SU-DHL-6 (cell line): ENCODE results near the gene SAFB2.
"Not testable (repeated sequence)": the region's sequence is repeated elsewhere in the genome, so short reads cannot be mapped to it uniquely, and the experiment has no call there.

Experiments
- H2AFZ ChIP-seq: fragments of 200-600 bp; sonication (generic); 2 replicates; pipeline ENCODE4 v1.6.1; 2014; ENCODE audit warnings: low read depth, mild to moderate bottlenecking, moderate library complexity, mixed read lengths, antibody characterized with exemption, low read length; ENCODE audit not compliant: severe bottlenecking
- H3F3A ChIP-seq: fragments of 200-600 bp; shearing (Covaris generic); 2 replicates; pipeline ENCODE4 v1.6.0; 2016; ENCODE audit warnings: antibody characterized with exemption, mild to moderate bottlenecking; ENCODE audit not compliant: insufficient read depth
- H3K27ac ChIP-seq: fragments of 200-600 bp; sonication (generic); 2 replicates; pipeline ENCODE4 v1.5.1; 2016; ENCODE audit warnings: low read depth, mild to moderate bottlenecking, low read length, moderate library complexity, mixed read lengths
- H3K27me3 ChIP-seq: fragments of 200-600 bp; sonication (generic), shearing (Covaris generic); 2 replicates; pipeline ENCODE4 v1.6.0; 2014; ENCODE audit warnings: mild to moderate bottlenecking, low read length
- H3K36me3 ChIP-seq: fragments of 200-600 bp; sonication (generic); 2 replicates; pipeline ENCODE4 v1.6.1; 2014; ENCODE audit warnings: mild to moderate bottlenecking, low read length, mixed read lengths
- H3K4me2 ChIP-seq: fragments of 300-600, 200-600 bp; shearing (Covaris generic), sonication (generic); 2 replicates; pipeline ENCODE4 v1.6.0; 2014; ENCODE audit warnings: low read length, low read depth, mild to moderate bottlenecking; ENCODE audit not compliant: poor library complexity, severe bottlenecking
- H3K4me3 ChIP-seq: fragments of 200-600 bp; sonication (generic); 2 replicates; pipeline ENCODE4 v1.5.1; 2014; ENCODE audit warnings: antibody characterized with exemption, low read length, mild to moderate bottlenecking, mixed read lengths; ENCODE audit not compliant: insufficient read depth, poor library complexity, severe bottlenecking
- H3K79me2 ChIP-seq: fragments of 200-600 bp; sonication (generic); 2 replicates; pipeline ENCODE4 v1.6.1; 2014; ENCODE audit warnings: mild to moderate bottlenecking, low read length, moderate library complexity; ENCODE audit not compliant: insufficient read depth
- H3K9ac ChIP-seq: fragments of 200-600 bp; sonication (generic); 2 replicates; pipeline ENCODE4 v1.7.0; 2014; ENCODE audit warnings: mild to moderate bottlenecking, low read length
- H3K9me2 ChIP-seq: fragments of 200-600 bp; sonication (generic); replicated peaks from 2 replicates; pipeline ENCODE4 v1.6.1; 2014; ENCODE audit warnings: low read length; ENCODE audit not compliant: insufficient read depth
- H3K9me3 ChIP-seq: fragments of 200-600 bp; sonication (generic); 2 replicates; pipeline ENCODE4 v1.6.1; 2014; ENCODE audit warnings: low read length, mixed read lengths; ENCODE audit not compliant: insufficient read depth
- H4K20me1 ChIP-seq: fragments of 200-600 bp; sonication (generic); 2 replicates; pipeline ENCODE4 v1.6.1; 2014; ENCODE audit warnings: low read depth, mild to moderate bottlenecking, antibody characterized with exemption, low read length, moderate library complexity, mixed read lengths
- CTCF ChIP-seq: fragments of 200-600 bp; sonication (generic); IDR thresholded peaks from one replicate; pipeline ENCODE4 v1.5.1; 2017; ENCODE audit warnings: antibody characterized with exemption, mild to moderate bottlenecking, low read length, moderate library complexity; ENCODE audit not compliant: insufficient read depth, poor library complexity, severe bottlenecking
- EZH2phosphoT487 ChIP-seq: fragments of 200-600 bp; sonication (generic), shearing (Covaris generic); conservative IDR thresholded peaks from 2 replicates; pipeline ENCODE4 v1.6.1; 2018; ENCODE audit warnings: mild to moderate bottlenecking, antibody characterized with exemption, low read length, moderate library complexity, mixed read lengths

The SAFB2 gene

GRCh38 chr19:5609881-5610448 is 12.6 kb downstream of the SAFB2 start:
- no peak overlapping the region for H3K4me2 ChIP-seq
- H3K9me3 ChIP-seq: no peaks in the 10 kb centered on the region
- no peak for TF ChIP-seq CTCF
- no peak for TF ChIP-seq EZH2phosphoT487
- no peaks in the 10 kb centered on the region for H3K9me2 ChIP-seq
- no peaks in the 10 kb centered on the region; the same call in 1 of the 2 replicates for H4K20me1 ChIP-seq
- peaks cover 29% of the 10 kb centered on the region for H3K36me3 ChIP-seq
- H3K27ac ChIP-seq: no peak overlapping the region
- H2AFZ ChIP-seq: no peak overlapping the region
- no peak overlapping the region for H3K9ac ChIP-seq
- no peak overlapping the region for H3K4me3 ChIP-seq
- peaks cover 31% of the 10 kb centered on the region for H3K79me2 ChIP-seq
- no peaks in the 10 kb centered on the region for H3F3A ChIP-seq
- H3K27me3 ChIP-seq: no peaks in the 10 kb centered on the region

DNA sequence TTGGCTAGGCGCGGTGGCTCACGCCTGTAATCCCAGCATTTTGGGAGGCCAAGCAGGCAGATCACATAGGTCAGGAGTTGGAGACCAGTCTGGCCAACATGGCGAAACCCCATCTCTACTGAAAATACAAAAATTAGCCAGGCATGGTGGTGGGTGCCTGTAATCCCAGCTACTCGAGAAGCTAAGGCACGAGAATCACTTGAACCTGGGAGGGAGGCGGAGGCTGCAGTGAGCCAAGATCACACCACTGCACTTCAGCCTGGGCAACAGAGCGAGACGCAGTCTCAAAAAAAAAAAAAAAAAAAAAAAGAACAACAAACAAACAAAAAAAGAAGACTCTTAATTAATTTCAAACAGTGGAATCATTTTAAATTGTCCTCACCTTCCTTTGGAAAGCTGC is 13.8 kb downstream of the SAFB2 start:
- not testable (repeated sequence) for H3K27ac ChIP-seq, H3K27me3 ChIP-seq, H3K9ac ChIP-seq, H4K20me1 ChIP-seq, H3K4me3 ChIP-seq, H3F3A ChIP-seq, H3K9me2 ChIP-seq, H2AFZ ChIP-seq, H3K9me3 ChIP-seq, H3K4me2 ChIP-seq
- H3K79me2 ChIP-seq: peaks cover 31% of the 10 kb centered on the region
- H3K36me3 ChIP-seq: peaks cover 29% of the 10 kb centered on the region

DNA sequence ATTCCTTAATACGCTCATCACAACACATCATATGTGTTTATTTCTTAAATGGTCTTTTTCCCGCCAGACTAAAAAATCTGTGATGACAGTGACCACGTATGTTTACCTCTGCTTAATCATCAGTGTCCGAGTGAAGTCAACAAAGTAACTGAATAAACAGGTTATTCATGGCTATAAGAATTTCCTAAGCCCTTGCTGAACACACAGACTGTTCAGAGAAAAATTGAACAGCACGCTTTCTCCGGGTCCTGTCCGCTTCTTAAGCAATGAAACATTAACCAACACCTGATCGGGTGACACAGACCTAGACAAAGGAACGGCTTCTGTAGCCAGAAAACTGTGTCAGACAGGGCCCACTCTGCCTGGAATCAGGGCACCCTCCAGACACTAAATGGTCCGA is 14.3 kb downstream of the SAFB2 start:
- no peaks in the 10 kb centered on the region for H3F3A ChIP-seq
- no peaks in the 10 kb centered on the region for H3K9me3 ChIP-seq
- no peak overlapping the region for H2AFZ ChIP-seq
- no peak overlapping the region for H3K4me3 ChIP-seq
- H3K36me3 ChIP-seq: peaks cover 31% of the 10 kb centered on the region
- H3K9ac ChIP-seq: no peak overlapping the region
- no peaks in the 10 kb centered on the region for H3K9me2 ChIP-seq
- peaks cover 31% of the 10 kb centered on the region for H3K79me2 ChIP-seq
- H3K27me3 ChIP-seq: no peaks in the 10 kb centered on the region
- no peak overlapping the region for H3K27ac ChIP-seq
- TF ChIP-seq EZH2phosphoT487 (no peak), CTCF (no peak)
- H4K20me1 ChIP-seq: no peaks in the 10 kb centered on the region; the same call in 1 of the 2 replicates
- no peak overlapping the region for H3K4me2 ChIP-seq

DNA sequence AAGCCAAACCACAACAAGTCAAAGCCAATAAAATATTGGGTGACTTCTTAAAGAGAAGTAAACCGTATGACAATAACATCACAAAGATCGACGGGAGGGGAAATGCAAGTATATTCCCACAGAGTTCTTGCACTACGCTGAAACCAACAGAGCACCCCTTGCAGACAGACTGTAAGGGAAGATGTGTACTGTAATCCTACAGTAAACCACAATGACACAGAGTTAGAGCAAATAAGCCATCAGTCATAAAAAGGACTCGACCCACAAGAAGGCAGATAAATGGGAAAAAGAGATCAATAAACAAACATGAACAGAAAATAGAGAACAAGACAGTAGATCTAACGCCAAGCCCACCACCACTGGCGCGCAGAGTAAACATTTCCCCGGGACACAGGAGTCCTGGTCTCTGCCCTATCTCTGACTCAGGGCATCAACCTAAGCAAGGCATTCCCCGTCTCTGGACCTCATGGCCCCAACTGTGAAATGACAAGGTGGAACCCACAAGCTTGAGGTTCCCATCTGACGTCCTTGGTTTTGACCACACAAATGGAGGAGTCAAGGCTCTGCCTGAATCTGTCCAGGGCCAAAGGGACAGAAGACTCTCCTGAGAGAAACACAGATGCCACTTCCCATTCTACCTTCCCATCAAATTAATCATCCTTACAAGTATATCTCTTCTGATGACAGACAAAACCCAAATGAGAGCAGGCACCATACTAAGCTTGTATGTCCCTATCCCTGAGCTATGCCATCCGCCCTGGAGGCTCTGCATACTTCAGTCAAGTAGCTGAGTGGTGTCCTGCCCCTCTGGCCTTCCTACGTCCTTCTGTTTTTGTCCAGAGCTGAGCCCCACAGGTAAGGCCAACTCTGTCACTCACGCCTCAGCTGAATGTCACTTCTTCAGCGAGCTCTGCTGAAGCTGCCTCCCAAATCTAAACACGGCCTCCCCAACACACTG is 15.0 kb downstream of the SAFB2 start:
- Histone ChIP-seq H3F3A (no peaks in the 10 kb centered on the region), H3K27me3 (no peaks in the 10 kb centered on the region), H4K20me1 (no peaks in the 10 kb centered on the region; the same call in 1 of the 2 replicates), H3K79me2 (peaks cover 31% of the 10 kb centered on the region), H2AFZ (no peak overlapping the region), H3K36me3 (peaks cover 29% of the 10 kb centered on the region), H3K9ac (no peak overlapping the region), H3K9me3 (no peaks in the 10 kb centered on the region), H3K4me2 (no peak overlapping the region), H3K27ac (no peak overlapping the region), H3K9me2 (no peaks in the 10 kb centered on the region), H3K4me3 (no peak overlapping the region)
- TF ChIP-seq CTCF (no peak), EZH2phosphoT487 (no peak)
